Measurements from ENCODE around the gene ABHD11.

Gene ABHD11

DNA sequence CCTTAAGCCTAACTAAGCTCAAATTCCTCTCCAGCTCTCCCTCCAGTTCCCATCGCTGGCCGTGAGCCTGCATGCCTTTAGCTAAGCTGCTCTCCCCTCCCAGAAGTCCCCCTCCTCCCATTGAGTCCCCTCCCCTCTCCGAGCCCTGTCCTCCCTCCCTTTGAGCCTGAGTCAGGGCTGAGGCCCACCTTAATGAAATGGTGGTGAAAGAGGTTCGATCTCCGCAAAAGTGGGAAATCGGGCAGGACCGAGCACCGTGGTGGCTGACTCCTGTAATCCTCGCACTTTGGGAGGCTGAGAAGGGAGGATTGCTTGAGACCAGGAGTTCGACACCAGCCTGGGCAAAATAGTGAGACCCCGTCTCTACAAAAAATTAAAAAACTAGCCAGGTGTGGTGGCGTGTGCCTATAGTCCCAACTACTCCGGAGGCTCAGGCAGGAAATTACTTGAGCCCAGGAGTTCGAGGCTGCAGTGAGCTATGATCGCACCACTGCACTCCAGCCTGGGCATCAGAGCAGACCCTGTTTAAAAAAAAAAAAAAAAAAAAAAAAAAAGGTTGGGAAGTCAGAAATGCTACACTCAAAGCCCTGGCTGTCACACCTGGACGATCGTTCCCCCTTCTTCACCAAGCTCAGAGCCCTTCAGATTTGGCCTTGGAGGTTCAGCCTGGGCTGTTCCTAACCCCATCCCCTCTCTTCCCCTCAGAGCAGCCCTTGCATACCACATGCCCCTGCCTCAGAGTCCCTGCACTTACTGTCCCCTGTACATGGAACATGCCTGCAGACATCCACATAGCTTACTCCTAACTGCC, 32.5 kb upstream of the ABHD11 start:
- no peak overlapping the region for H3K27ac ChIP-seq (ENCODE audit: low read length)

DNA sequence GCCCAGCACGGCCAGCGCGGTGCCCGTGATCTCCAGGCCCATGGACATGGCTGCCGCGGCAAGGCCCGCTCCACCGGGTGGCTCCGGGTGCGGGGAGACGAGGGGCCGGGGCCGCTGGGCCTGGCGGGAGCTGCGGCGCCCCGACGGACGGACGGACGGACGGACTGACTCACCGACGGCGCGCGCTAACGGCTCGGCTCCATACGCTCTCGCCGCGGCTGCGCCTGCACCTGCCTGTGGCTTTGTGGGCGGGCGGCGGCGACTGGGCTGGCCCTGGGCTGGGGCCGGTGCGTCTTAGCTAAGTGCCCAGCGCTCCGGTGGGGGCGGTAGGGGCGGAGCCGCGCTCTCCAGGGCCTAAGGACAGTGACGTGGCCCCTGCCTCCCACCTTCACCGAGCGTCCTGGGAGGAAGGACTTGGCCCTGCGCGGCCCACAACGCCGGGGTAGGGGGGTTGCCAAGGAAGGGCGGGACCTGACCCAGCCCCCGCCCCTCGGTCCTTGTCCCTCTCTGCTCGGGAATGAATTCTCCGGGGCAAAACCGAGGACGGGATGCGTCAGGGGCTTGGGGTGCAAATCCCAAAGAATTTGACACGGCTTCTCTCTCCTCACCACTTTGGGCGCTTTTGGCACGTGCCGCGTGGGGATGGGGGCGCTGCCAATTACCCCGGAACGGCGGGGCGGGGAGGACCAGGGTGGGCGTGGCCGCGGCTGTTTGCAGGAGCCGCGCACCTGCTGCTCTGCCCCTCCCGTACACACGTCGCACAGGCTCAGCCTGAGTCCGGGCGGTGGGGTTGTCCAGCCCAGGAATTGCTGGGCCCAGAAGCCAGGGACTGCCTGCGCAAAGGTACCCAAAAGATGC, 31.6 kb upstream of the ABHD11 start, which contains the start of gene CLDN3:
Gene CLDN3 (minus strand): TSS at position 269 of the 858 bp plus-strand sequence. CDS start 221 bp downstream, at position 48.
- Histone ChIP-seq H3K9me3 (ENCODE audit: insufficient read depth, low read length, severe bottlenecking) (no peaks in the 10 kb centered on the region), H3K9ac (ENCODE audit: low read depth, low read length) (no peak within 1 kb of the TSS), H3K27me3 (ENCODE audit: insufficient read depth, low read length, poor library complexity) (no peaks in the 10 kb centered on the region), H3K36me3 (ENCODE audit: insufficient read depth, low read length) (no peaks in the 10 kb centered on the region), H3K4me1 (ENCODE audit: insufficient read depth, low read length) (no peaks in the 10 kb centered on the region), H2AFZ (ENCODE audit: low read depth, low read length) (0 out of 2 replicates have a peak within 1 kb of the TSS, but pooled peaks have one; percentile 16), H4K20me1 (ENCODE audit: insufficient read depth, low read length) (no peaks in the 10 kb centered on the region), H3K79me2 (ENCODE audit: insufficient read depth, low read length) (no peaks in the 10 kb centered on the region), H3K4me2 (ENCODE audit: insufficient read depth, low read length) (no peak within 1 kb of the TSS), H3K4me3 (ENCODE audit: low read depth in 1 of 2, low read length in 2 of 2) (no peak within 1 kb of the TSS), H3K27ac (ENCODE audit: low read length) (no peak within 1 kb of the TSS)
- TF ChIP-seq EZH2 (IDR thresholded peaks at IDR 0.05; ENCODE audit: borderline replicate concordance, low read depth, low read length, severe bottlenecking), result no peak
- TF ChIP-seq, protein P1, sequence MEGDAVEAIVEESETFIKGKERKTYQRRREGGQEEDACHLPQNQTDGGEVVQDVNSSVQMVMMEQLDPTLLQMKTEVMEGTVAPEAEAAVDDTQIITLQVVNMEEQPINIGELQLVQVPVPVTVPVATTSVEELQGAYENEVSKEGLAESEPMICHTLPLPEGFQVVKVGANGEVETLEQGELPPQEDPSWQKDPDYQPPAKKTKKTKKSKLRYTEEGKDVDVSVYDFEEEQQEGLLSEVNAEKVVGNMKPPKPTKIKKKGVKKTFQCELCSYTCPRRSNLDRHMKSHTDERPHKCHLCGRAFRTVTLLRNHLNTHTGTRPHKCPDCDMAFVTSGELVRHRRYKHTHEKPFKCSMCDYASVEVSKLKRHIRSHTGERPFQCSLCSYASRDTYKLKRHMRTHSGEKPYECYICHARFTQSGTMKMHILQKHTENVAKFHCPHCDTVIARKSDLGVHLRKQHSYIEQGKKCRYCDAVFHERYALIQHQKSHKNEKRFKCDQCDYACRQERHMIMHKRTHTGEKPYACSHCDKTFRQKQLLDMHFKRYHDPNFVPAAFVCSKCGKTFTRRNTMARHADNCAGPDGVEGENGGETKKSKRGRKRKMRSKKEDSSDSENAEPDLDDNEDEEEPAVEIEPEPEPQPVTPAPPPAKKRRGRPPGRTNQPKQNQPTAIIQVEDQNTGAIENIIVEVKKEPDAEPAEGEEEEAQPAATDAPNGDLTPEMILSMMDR (IDR thresholded peaks at IDR 0.05; ENCODE audit: borderline replicate concordance, extremely low read depth, low read length, poor library complexity, severe bottlenecking), result no peak
- DNase-seq (no peak), ATAC-seq (ENCODE audit: insufficient read depth, low read depth) (no peak)

More for the DNA sequence above, 32.5 kb upstream of the ABHD11 start:
- H3K9me3 ChIP-seq (ENCODE audit: insufficient read depth, low read length, severe bottlenecking), result no peaks in the 10 kb centered on the region
- no peak overlapping the region for H3K4me3 ChIP-seq (ENCODE audit: low read depth in 1 of 2, low read length in 2 of 2)
- TF ChIP-seq EZH2 (IDR thresholded peaks at IDR 0.05; ENCODE audit: borderline replicate concordance, low read depth, low read length, severe bottlenecking), result no peak
- TF ChIP-seq, protein P1 (IDR thresholded peaks at IDR 0.05; ENCODE audit: borderline replicate concordance, extremely low read depth, low read length, poor library complexity, severe bottlenecking), result no peak
- ATAC-seq (ENCODE audit: insufficient read depth, low read depth) (no peak), DNase-seq (no peak)
- H3K9ac ChIP-seq (ENCODE audit: low read depth, low read length), result no peak overlapping the region
- 0 out of 2 replicates have a peak overlapping the region, but pooled peaks have one; percentile 16 for H2AFZ ChIP-seq (ENCODE audit: low read depth, low read length)
- no peaks in the 10 kb centered on the region for H3K79me2 ChIP-seq (ENCODE audit: insufficient read depth, low read length)
- H3K4me2 ChIP-seq (ENCODE audit: insufficient read depth, low read length), result no peak overlapping the region
- no peaks in the 10 kb centered on the region for H3K36me3 ChIP-seq (ENCODE audit: insufficient read depth, low read length)
- no peaks in the 10 kb centered on the region for H3K4me1 ChIP-seq (ENCODE audit: insufficient read depth, low read length)
- H3K27me3 ChIP-seq (ENCODE audit: insufficient read depth, low read length, poor library complexity), result no peaks in the 10 kb centered on the region
- H4K20me1 ChIP-seq (ENCODE audit: insufficient read depth, low read length), result no peaks in the 10 kb centered on the region

DNA sequence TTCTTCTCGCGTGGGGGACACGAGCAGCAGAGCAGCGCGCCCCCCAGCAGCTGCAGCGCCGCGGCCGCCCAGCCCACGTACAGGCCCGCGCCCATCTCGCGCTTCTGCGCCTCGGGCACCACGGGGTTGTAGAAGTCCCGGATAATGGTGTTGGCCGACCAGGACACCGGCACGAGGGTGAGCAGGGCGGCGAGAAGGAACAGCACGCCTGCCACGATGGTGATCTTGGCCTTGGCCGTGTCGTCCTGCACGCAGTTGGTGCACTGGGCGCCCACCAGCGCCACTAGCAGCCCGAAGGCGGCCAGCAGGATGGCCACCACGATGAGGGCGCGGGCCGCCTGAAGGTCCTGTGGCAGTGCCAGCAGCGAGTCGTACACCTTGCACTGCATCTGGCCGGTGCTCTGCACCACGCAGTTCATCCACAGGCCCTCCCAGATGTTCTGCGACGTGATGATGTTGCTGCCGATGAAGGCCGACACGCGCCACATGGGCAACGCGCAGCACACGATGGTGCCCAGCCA, 30.9 kb upstream of the ABHD11 start:
- Histone ChIP-seq H3K27ac (ENCODE audit: low read length) (no peak overlapping the region), H3K9ac (ENCODE audit: low read depth, low read length) (no peak overlapping the region), H4K20me1 (ENCODE audit: insufficient read depth, low read length) (no peaks in the 10 kb centered on the region), H3K4me1 (ENCODE audit: insufficient read depth, low read length) (no peaks in the 10 kb centered on the region), H3K79me2 (ENCODE audit: insufficient read depth, low read length) (no peaks in the 10 kb centered on the region), H3K36me3 (ENCODE audit: insufficient read depth, low read length) (no peaks in the 10 kb centered on the region), H3K9me3 (ENCODE audit: insufficient read depth, low read length, severe bottlenecking) (no peaks in the 10 kb centered on the region), H3K4me3 (ENCODE audit: low read depth in 1 of 2, low read length in 2 of 2) (no peak overlapping the region), H2AFZ (ENCODE audit: low read depth, low read length) (no peak overlapping the region), H3K4me2 (ENCODE audit: insufficient read depth, low read length) (no peak overlapping the region), H3K27me3 (ENCODE audit: insufficient read depth, low read length, poor library complexity) (no peaks in the 10 kb centered on the region)
- no peak for ATAC-seq (ENCODE audit: insufficient read depth, low read depth)
- DNase-seq, result no peak
- no peak for TF ChIP-seq EZH2 (IDR thresholded peaks at IDR 0.05; ENCODE audit: borderline replicate concordance, low read depth, low read length, severe bottlenecking)
- TF ChIP-seq, protein P1 (IDR thresholded peaks at IDR 0.05; ENCODE audit: borderline replicate concordance, extremely low read depth, low read length, poor library complexity, severe bottlenecking), result no peak

Data from DND-41 (cell line).